Frontal cortex (tissue), 4 donors: Measurements from ENCODE around the gene ASB9. TPM values are rescaled to one million over a fixed set of nuclear protein-coding genes. Genes with fewer than 3 reads are reported as not detected.
"Not testable (repeated sequence)": the region's sequence is repeated elsewhere in the genome, so short reads cannot be mapped to it uniquely, and the experiment has no call there.

Source experiments
- DNase-seq, 2 donors: peaks; one replicate each; pipeline ENCODE4 v3.0.0; 2012; ENCODE audit warnings: low spot score in 2 of 2
- FAIRE-seq: peaks from 2 replicates; lab custom pipeline; 2012; peaks lifted over from hg19 to GRCh38; lab: Jason Lieb, UNC
- total RNA-seq: library from RNA; depleted of rRNA; stranded (reverse); fragments of >200 nt; gene quantifications from one replicate; pipeline ENCODE4 v1.2.3, GENCODE V29; 2014
- donor health status: control.
- donor health status: control.
- donor health status: control.

ASB9 gene
- 0.82 TPM for total RNA-seq

GRCh38 chrX:15269618-15270521 is at the start of gene ASB9:
Gene ASB9 (minus strand): TSS chrX:15270083. CDS start chrX:15269874, 209 bp downstream.
- DNase-seq (peak in 1 of 2 donors; percentile 4), FAIRE-seq (no peak)

- DNase-seq = no peak
- peak; percentile 36 for FAIRE-seq
These were observed 49.2 kb upstream of the ASB9 start for GRCh38 chrX:15319075-15319474.

- no peak for DNase-seq
These were observed 45.6 kb upstream of the ASB9 start, which contains the start of gene ASB11 for GRCh38 chrX:15315509-15315908. Gene ASB11 (minus strand): TSS chrX:15315640. CDS start chrX:15315605, 35 bp downstream.

GRCh38 chrX:15314472-15314871 is 44.6 kb upstream of the ASB9 start:
- FAIRE-seq = no peak
- no peak for DNase-seq

More at GRCh38 chrX:15315509-15315908, 45.6 kb upstream of the ASB9 start, which contains the start of gene ASB11:
- no peak for FAIRE-seq

- FAIRE-seq (no peak), DNase-seq (no peak)
These were observed 41.2 kb upstream of the ASB9 start for GRCh38 chrX:15311119-15311518.

- DNase-seq (peak in 1 of 2 donors; percentile 14), FAIRE-seq (no peak)
These were observed 40.2 kb upstream of the ASB9 start for GRCh38 chrX:15310117-15310516.

GRCh38 chrX:15305899-15306298 is 36.0 kb upstream of the ASB9 start:
- not testable (repeated sequence) for FAIRE-seq, DNase-seq

GRCh38 chrX:15301924-15302323 is 32.0 kb upstream of the ASB9 start:
- no peak for FAIRE-seq
- no peak for DNase-seq

GRCh38 chrX:15299941-15300851 is 30.3 kb upstream of the ASB9 start:
- FAIRE-seq (peak; percentile 79), DNase-seq (peak; percentile 13 to 37)

GRCh38 chrX:15298780-15299179 is 28.9 kb upstream of the ASB9 start:
- DNase-seq (no peak), FAIRE-seq (no peak)

- FAIRE-seq = no peak
- no peak for DNase-seq
These were observed 28.3 kb upstream of the ASB9 start for GRCh38 chrX:15298201-15298600.

GRCh38 chrX:15293451-15293850 is 23.6 kb upstream of the ASB9 start:
- no peak for DNase-seq
- no peak for FAIRE-seq

- FAIRE-seq = no peak
- DNase-seq = no peak
These were observed 23.0 kb upstream of the ASB9 start for GRCh38 chrX:15292861-15293260.

GRCh38 chrX:15277604-15278003 is 7.7 kb upstream of the ASB9 start:
- no peak for FAIRE-seq
- DNase-seq = no peak

- DNase-seq = no peak
- no peak for FAIRE-seq
These were observed 5.1 kb upstream of the ASB9 start for GRCh38 chrX:15274946-15275345.

- not testable (repeated sequence) for DNase-seq, FAIRE-seq
These were observed 3.4 kb upstream of the ASB9 start for GRCh38 chrX:15273275-15273674.

- DNase-seq (no peak), FAIRE-seq (no peak)
These were observed 1.9 kb upstream of the ASB9 start for GRCh38 chrX:15271757-15272156.

GRCh38 chrX:15269120-15269519 is 763 bp downstream of the ASB9 start:
- FAIRE-seq = no peak
- no peak for DNase-seq

GRCh38 chrX:15254852-15255251 is 15.0 kb downstream of the ASB9 start:
- DNase-seq = no peak
- no peak for FAIRE-seq

GRCh38 chrX:15245896-15246295 is 24.0 kb downstream of the ASB9 start:
- FAIRE-seq = no peak

More at GRCh38 chrX:15245896-15246295, 24.0 kb downstream of the ASB9 start:
- DNase-seq = no peak
